Measurements from ENCODE around the gene GRAMD1B.

- TF ChIP-seq CTCF (IDR thresholded peaks at IDR 0.05; ENCODE audit: low read depth, low read length) (no peak), POLR2A (IDR thresholded peaks at IDR 0.05; ENCODE audit: extremely low read depth, insufficient read length) (no peak), MYC (IDR thresholded peaks at IDR 0.05; ENCODE audit: low read depth, low read length) (no peak), MAX (IDR thresholded peaks at IDR 0.05; ENCODE audit: low read depth, low read length) (no peak)
Measured at GRCh38 chr11:123567466-123567865, 137.4 kb downstream of the GRAMD1B start.
